Suprapubic skin (tissue), 4 donors: ENCODE measurements around the gene CCBE1. TPM values are rescaled to one million over a fixed set of nuclear protein-coding genes. Genes with fewer than 3 reads are reported as not detected.
"Not testable (repeated sequence)": the region's sequence is repeated elsewhere in the genome, so short reads cannot be mapped to it uniquely, and the experiment has no call there.

Experiments used
- DNase-seq, 2 donors: peaks; one replicate each; pipeline ENCODE4 v3.0.0-alpha.2; 2019; ENCODE audit warnings: low spot score in 2 of 2
- H3K27ac ChIP-seq: fragments of 200-600 bp; sonication (generic); one replicate; pipeline ENCODE4 v1.5.1; 2019
- H3K27me3 ChIP-seq: fragments of 200-600 bp; sonication (generic); one replicate; pipeline ENCODE4 v1.5.1; 2019
- H3K36me3 ChIP-seq: fragments of 200-600 bp; sonication (generic); one replicate; pipeline ENCODE4 v1.5.1; 2019
- H3K4me1 ChIP-seq: fragments of 200-600 bp; sonication (generic); one replicate; pipeline ENCODE4 v1.5.1; 2019
- H3K4me3 ChIP-seq: fragments of 200-600 bp; sonication (generic); one replicate; pipeline ENCODE4 v1.5.1; 2019; ENCODE audit warnings: mild to moderate bottlenecking
- H3K9me3 ChIP-seq: fragments of 200-600 bp; sonication (generic); one replicate; pipeline ENCODE4 v1.5.1; 2019
- CTCF ChIP-seq, 2 donors: fragments of 200-600 bp in 1 of 2; fragments of 450-650 bp in 1 of 2; sonication (generic) in 1 of 2; IDR thresholded peaks; one replicate each; pipeline ENCODE4 v1.5.1; 2016 to 2019; ENCODE audit warnings: antibody characterized with exemption in 2 of 2, mild to moderate bottlenecking in 1 of 2, moderate library complexity in 1 of 2
- EP300 ChIP-seq: sonication (generic); formaldehyde crosslinking; IDR thresholded peaks from one replicate; pipeline ENCODE4 v1.6.1; 2017; ENCODE audit warnings: antibody characterized with exemption
- POLR2A ChIP-seq, 2 donors: fragments of 450-650 bp; IDR thresholded peaks; one replicate each; pipeline ENCODE4 v1.6.1; 2017; ENCODE audit warnings: antibody characterized with exemption in 2 of 2, mild to moderate bottlenecking in 2 of 2, moderate library complexity in 2 of 2
- POLR2AphosphoS5 ChIP-seq, 3 donors: sonication (generic); formaldehyde crosslinking; IDR thresholded peaks; one replicate each; pipeline ENCODE4 v1.6.1; 2017; ENCODE audit warnings: antibody characterized with exemption in 3 of 3
- WGBS: methylation state at CpG from one replicate; pipeline ENCODE4 v1.1.5; 2018; 5-methylcytosine and 5-hydroxymethylcytosine counted together
- total RNA-seq, 4 donors: library from RNA; depleted of rRNA; stranded (reverse); fragments of >200 nt; gene quantifications; one replicate each; pipeline ENCODE4 v1.1.0, GENCODE V29; 2016

The CCBE1 gene
- total RNA-seq, 4 donors from 2014 or later: 0.81 to 3.7 (median 1.7) TPM

- no peaks in the 10 kb centered on the region for H3K9me3 ChIP-seq
- 72% methylated on average over 6 of the region's 6 CpGs for WGBS
Observed at GRCh38 chr18:59656373-59656887, 40.8 kb downstream of the CCBE1 start.

GRCh38 chr18:59655676-59656075 lies 41.5 kb downstream of the CCBE1 start:
- Histone ChIP-seq H3K27me3 (no peaks in the 10 kb centered on the region), H3K27ac (no peak overlapping the region), H3K36me3 (no peaks in the 10 kb centered on the region), H3K4me3 (no peak overlapping the region), H3K4me1 (no peaks in the 10 kb centered on the region), H3K9me3 (no peaks in the 10 kb centered on the region)
- WGBS: 75% methylated on average over 2 of the region's 2 CpGs
- TF ChIP-seq POLR2AphosphoS5 (IDR thresholded peaks at IDR 0.05): no peak
- no peak for TF ChIP-seq POLR2A (IDR thresholded peaks at IDR 0.05)
- TF ChIP-seq CTCF (IDR thresholded peaks at IDR 0.05): no peak
- no peak for TF ChIP-seq EP300
- DNase-seq: no peak

More at GRCh38 chr18:59656373-59656887, 40.8 kb downstream of the CCBE1 start:
- H3K27ac ChIP-seq: no peak overlapping the region
- H3K36me3 ChIP-seq: no peaks in the 10 kb centered on the region
- DNase-seq: no peak
- no peaks in the 10 kb centered on the region for H3K27me3 ChIP-seq
- no peaks in the 10 kb centered on the region for H3K4me1 ChIP-seq
- no peak overlapping the region for H3K4me3 ChIP-seq
- TF ChIP-seq POLR2A (IDR thresholded peaks at IDR 0.05) (no peak), EP300 (no peak), POLR2AphosphoS5 (IDR thresholded peaks at IDR 0.05) (no peak), CTCF (IDR thresholded peaks at IDR 0.05) (no peak)

DNA sequence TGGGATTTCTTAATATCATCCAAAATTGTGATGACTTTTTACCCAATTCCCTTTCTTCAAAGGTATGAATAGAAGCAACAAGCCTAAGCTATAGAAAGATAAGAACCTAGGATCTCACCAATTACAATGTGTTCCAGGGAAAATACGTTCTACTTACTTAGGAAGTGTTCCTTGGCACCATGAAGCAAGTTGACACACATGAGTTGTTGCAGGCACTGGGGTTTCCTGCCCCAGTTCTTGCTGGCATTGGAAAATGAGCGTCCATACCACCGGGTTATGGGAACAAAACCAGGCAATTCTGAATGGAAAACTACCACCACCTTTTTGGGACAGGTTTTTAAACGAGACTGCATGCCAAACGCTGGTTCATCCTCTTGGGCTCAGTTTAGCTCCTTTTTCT lies 46.2 kb downstream of the CCBE1 start:
- 83% methylated on average over 5 of the region's 5 CpGs for WGBS
- no peaks in the 10 kb centered on the region for H3K4me1 ChIP-seq
- no peak overlapping the region for H3K4me3 ChIP-seq
- DNase-seq: no peak
- no peaks in the 10 kb centered on the region for H3K9me3 ChIP-seq
- peaks cover 3% of the 10 kb centered on the region for H3K27me3 ChIP-seq
- H3K27ac ChIP-seq: no peak overlapping the region
- H3K36me3 ChIP-seq: no peaks in the 10 kb centered on the region
- no peak for TF ChIP-seq POLR2A (IDR thresholded peaks at IDR 0.05)
- no peak for TF ChIP-seq POLR2AphosphoS5 (IDR thresholded peaks at IDR 0.05)
- TF ChIP-seq EP300: no peak
- TF ChIP-seq CTCF (IDR thresholded peaks at IDR 0.05): no peak

- 82% methylated on average over 11 of the region's 11 CpGs for WGBS
- peaks cover 3% of the 10 kb centered on the region for H3K27me3 ChIP-seq
- no peak overlapping the region for H3K4me3 ChIP-seq
- no peaks in the 10 kb centered on the region for H3K4me1 ChIP-seq
- TF ChIP-seq POLR2A (IDR thresholded peaks at IDR 0.05) (no peak), POLR2AphosphoS5 (IDR thresholded peaks at IDR 0.05) (no peak), EP300 (no peak)
- H3K36me3 ChIP-seq: no peaks in the 10 kb centered on the region
- no peak for DNase-seq
- H3K9me3 ChIP-seq: no peaks in the 10 kb centered on the region
- no peak overlapping the region for H3K27ac ChIP-seq
Observed at GRCh38 chr18:59650266-59650820, 46.9 kb downstream of the CCBE1 start.

DNA sequence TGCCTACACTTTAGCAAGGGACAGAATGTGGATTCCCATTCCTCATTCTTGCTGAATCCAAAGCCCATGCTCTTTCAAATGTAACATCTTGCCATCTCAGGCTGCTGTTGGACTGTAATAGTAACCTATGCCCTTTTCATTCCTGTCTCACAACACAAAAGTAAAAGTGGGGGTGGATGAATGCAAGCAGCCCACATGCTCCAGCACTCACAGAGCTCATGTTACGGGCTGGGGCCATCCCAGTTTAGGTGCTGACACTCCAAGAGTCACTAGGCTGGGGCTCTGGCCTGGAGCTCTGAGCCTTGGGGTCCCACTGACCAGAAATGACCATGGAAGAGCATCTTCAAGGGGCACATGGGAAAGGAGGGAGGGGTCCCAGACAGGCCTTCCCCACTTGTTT lies 47.6 kb downstream of the CCBE1 start:
- WGBS: 78% methylated on average over 1 of the region's 1 CpG
- H3K4me3 ChIP-seq: no peak overlapping the region
- TF ChIP-seq POLR2AphosphoS5 (IDR thresholded peaks at IDR 0.05): no peak
- TF ChIP-seq CTCF (IDR thresholded peaks at IDR 0.05): no peak
- no peak for TF ChIP-seq EP300
- TF ChIP-seq POLR2A (IDR thresholded peaks at IDR 0.05): no peak
- H3K27me3 ChIP-seq: peaks cover 3% of the 10 kb centered on the region
- no peak for DNase-seq
- H3K4me1 ChIP-seq: no peaks in the 10 kb centered on the region
- H3K9me3 ChIP-seq: no peaks in the 10 kb centered on the region
- H3K36me3 ChIP-seq: no peaks in the 10 kb centered on the region
- no peak overlapping the region for H3K27ac ChIP-seq

DNA sequence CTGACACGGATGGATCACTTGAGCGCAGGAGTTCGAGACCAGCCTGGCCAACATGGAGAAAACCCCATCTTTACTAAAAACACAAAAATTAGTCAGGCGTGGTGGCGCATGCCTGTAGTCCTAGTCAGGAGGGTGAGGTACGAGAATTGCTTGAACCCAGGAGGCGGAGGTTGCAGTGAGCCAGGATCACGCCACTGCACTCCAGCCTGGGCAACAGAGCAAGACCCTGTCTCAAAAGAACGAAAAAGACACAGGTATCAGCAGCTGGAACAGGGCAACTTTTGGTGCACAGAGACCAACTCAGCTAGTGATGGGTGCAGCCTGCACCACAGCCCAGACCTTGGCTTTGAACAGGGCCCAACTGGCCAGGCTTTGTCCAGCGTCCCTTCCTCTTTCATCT lies 48.8 kb downstream of the CCBE1 start:
- WGBS: 93% methylated on average over 10 of the region's 10 CpGs
- not testable (repeated sequence) for H3K4me3 ChIP-seq, DNase-seq, H3K4me1 ChIP-seq, H3K27ac ChIP-seq, H3K27me3 ChIP-seq, H3K9me3 ChIP-seq, H3K36me3 ChIP-seq
